HepG2 (cell line): ENCODE measurements around the gene ANAPC5. TPM values are rescaled to one million over a fixed set of nuclear protein-coding genes. Genes with fewer than 3 reads are reported as not detected.

Experiments used
- ATAC-seq: fragments of 200-7000 bp; cut with Tn5 transposase; 3 replicates; pipeline ENCODE4 v1.9.1; 2020; ENCODE audit warnings: mild to moderate bottlenecking, moderate library complexity
- BruUV-seq: library from RNA; stranded (reverse); fragments of 400-500 nt; replicated peaks from 2 replicates; lab custom pipeline; 2021; lab: Mats Ljungman, UMichigan
- CTCF ChIA-PET: fragments of 300-600 bp; formaldehyde crosslinking; extraction: SDS; loops from one replicate; lab custom pipeline; 2021; ENCODE audit warnings: low total read pairs, inconsistent platforms, low intra/inter-chr PET ratio; lab: Yijun Ruan, JAX
- POLR2A ChIA-PET: fragments of 350-600 bp; sonication (Branson Sonifier 250); formaldehyde crosslinking; loops from one replicate; lab custom pipeline; 2020; ENCODE audit warnings: antibody characterized with exemption, inconsistent platforms; lab: Yijun Ruan, JAX
- DNase-seq: peaks from one replicate; pipeline ENCODE4 v3.0.0-alpha.2; 2015; ENCODE audit warnings: low spot score
- FAIRE-seq: peaks from 3 replicates; lab custom pipeline; 2011; peaks lifted over from hg19 to GRCh38; lab: Jason Lieb, UNC
- H2AFZ ChIP-seq: one replicate; pipeline ENCODE4 v1.6.1; 2011; ENCODE audit warnings: low read length, inconsistent platforms
- H3K27ac ChIP-seq: fragments of 300-600 bp; 3 replicates; pipeline ENCODE4 v1.8.0; 2011; ENCODE audit warnings: mixed run types, mild to moderate bottlenecking, mixed read lengths, low read length, inconsistent platforms; ENCODE audit not compliant: insufficient read depth; ENCODE audit errors: extremely low read length
- H3K27me3 ChIP-seq, 2 experiments: fragments of 200-600 bp in 1 of 2; 2 replicates in 1 of 2; 3 replicates in 1 of 2; pipeline versions ENCODE4 v1.6.0 to v1.8.0; 2011; ENCODE audit warnings: low read length in 2 of 2, mild to moderate bottlenecking in 2 of 2, moderate library complexity in 2 of 2, inconsistent platforms in 1 of 2; ENCODE audit not compliant: insufficient read depth in 2 of 2, control insufficient read depth in 1 of 2
- H3K36me3 ChIP-seq, 2 experiments: fragments of 200-600 bp in 1 of 2; replicated peaks in 1 of 2; 2 replicates in 1 of 2; 3 replicates in 1 of 2; pipeline versions ENCODE4 v1.5.1 to v1.8.0; 2011; ENCODE audit warnings: low read length in 2 of 2, inconsistent platforms in 1 of 2; ENCODE audit not compliant: insufficient read depth in 2 of 2, control insufficient read depth in 1 of 2
- H3K4me1 ChIP-seq: 2 replicates; pipeline ENCODE4 v1.5.1; 2012; ENCODE audit warnings: low read length, inconsistent platforms; ENCODE audit not compliant: insufficient read depth
- H3K4me2 ChIP-seq: 2 replicates; pipeline ENCODE4 v1.6.0; 2011; ENCODE audit warnings: low read depth, low read length, inconsistent platforms
- H3K4me3 ChIP-seq, 3 experiments: fragments of 200-600 bp in 1 of 3; sonication (generic), shearing (Covaris generic) in 1 of 3; replicated peaks in 1 of 3; 2 replicates each; pipeline ENCODE4 v1.5.1; 2011 to 2016; ENCODE audit warnings: low read length in 3 of 3, inconsistent platforms in 2 of 3, low read depth in 2 of 3, mild to moderate bottlenecking in 2 of 3, control low read depth in 1 of 3, mixed read lengths in 1 of 3; ENCODE audit not compliant: insufficient read depth in 1 of 3
- H3K79me2 ChIP-seq: one replicate; pipeline ENCODE4 v1.6.1; 2011; ENCODE audit warnings: low read length, inconsistent platforms; ENCODE audit not compliant: insufficient read depth
- H3K9ac ChIP-seq: 2 replicates; pipeline ENCODE4 v1.6.0; 2011; ENCODE audit warnings: mild to moderate bottlenecking, low read depth, low read length, inconsistent platforms; ENCODE audit not compliant: insufficient read depth
- H3K9me3 ChIP-seq: 2 replicates; pipeline ENCODE4 v1.5.1; 2012; ENCODE audit warnings: mild to moderate bottlenecking, low read length
- H4K20me1 ChIP-seq: 2 replicates; pipeline ENCODE4 v1.6.0; 2011; ENCODE audit warnings: inconsistent platforms, mild to moderate bottlenecking, low read length, moderate library complexity; ENCODE audit not compliant: insufficient read depth
- ATF7 ChIP-seq, 2 experiments: fragments of 450-650 bp in 1 of 2; sonication (generic) in 1 of 2; formaldehyde crosslinking in 1 of 2; IDR thresholded peaks; 2 replicates each; pipeline versions ENCODE4 v1.4.0 to v1.6.1; 2016 to 2020; ENCODE audit warnings: antibody characterized with exemption in 1 of 2, mild to moderate bottlenecking in 1 of 2, missing genetic modification reagents in 1 of 2
- CEBPB ChIP-seq: IDR thresholded peaks from 2 replicates; pipeline ENCODE4 v1.6.1; 2011; ENCODE audit warnings: low read depth, low read length, improper control_type of control experiment, borderline replicate concordance
- HNF1B ChIP-seq: sonication (generic); formaldehyde crosslinking; IDR thresholded peaks from 2 replicates; pipeline ENCODE4 v1.5.1; 2020; ENCODE audit warnings: mild to moderate bottlenecking, moderate library complexity, missing genetic modification reagents
- JARID2 ChIP-seq: sonication (generic); formaldehyde crosslinking; IDR thresholded peaks from 2 replicates; pipeline ENCODE4 v1.8.1; 2023; ENCODE audit warnings: missing genetic modification reagents, inconsistent platforms; ENCODE audit not compliant: insufficient replicate concordance
- MTA3 ChIP-seq: sonication (generic); formaldehyde crosslinking; IDR thresholded peaks from 2 replicates; pipeline ENCODE4 v1.4.0; 2020; ENCODE audit warnings: missing genetic modification reagents
- SP2 ChIP-seq: sonication (generic); formaldehyde crosslinking; IDR thresholded peaks from 2 replicates; pipeline ENCODE4 v1.5.1; 2020; ENCODE audit warnings: mild to moderate bottlenecking, missing genetic modification reagents
- TP53 ChIP-seq: sonication (generic); formaldehyde crosslinking; conservative IDR thresholded peaks from 2 replicates; pipeline ENCODE4 v1.4.0; 2020; ENCODE audit warnings: missing genetic modification reagents
- ZNF329 ChIP-seq: sonication (generic); formaldehyde crosslinking; IDR thresholded peaks from 2 replicates; pipeline ENCODE4 v1.9.0; 2021; ENCODE audit warnings: low read depth, mild to moderate bottlenecking, missing genetic modification reagents
- ZNF484 ChIP-seq: sonication (generic); formaldehyde crosslinking; IDR thresholded peaks from 2 replicates; pipeline ENCODE4 v1.5.1; 2020; ENCODE audit warnings: mild to moderate bottlenecking, low read depth, missing genetic modification reagents, borderline replicate concordance
- ZNF598 ChIP-seq: sonication (generic); formaldehyde crosslinking; IDR thresholded peaks from 2 replicates; pipeline ENCODE4 v1.5.1; 2020; ENCODE audit warnings: mild to moderate bottlenecking, missing genetic modification reagents, borderline replicate concordance
- ZNF713 ChIP-seq: sonication (generic); formaldehyde crosslinking; IDR thresholded peaks from 2 replicates; pipeline ENCODE4 v1.4.0; 2020; ENCODE audit warnings: mild to moderate bottlenecking, missing genetic modification reagents
- ZNF792 ChIP-seq: IDR thresholded peaks from 2 replicates; pipeline ENCODE4 v1.6.1; 2016
- WGBS: methylation state at CpG from one replicate; pipeline ENCODE4 v1.1.6; 2017; ENCODE audit warnings: low lambda C conversion rate; 5-methylcytosine and 5-hydroxymethylcytosine counted together
- in situ Hi-C: cut with HindIII; loops from 2 replicates; pipeline ENCODE4 v1.10.0; 2017; ENCODE audit warnings: low pct_unique_long_range_greater_than_20kb; ENCODE audit not compliant: extremely low pct_ligation_motif_present
- intact Hi-C: fragments of 100-400 bp; cut with micrococcal nuclease; formaldehyde crosslinking; loops from one replicate; pipeline ENCODE4 v1.10.0; 2022; ENCODE audit not compliant: unreplicated experiment
- polyA plus RNA-seq, 8 experiments: library from polyadenylated mRNA; depleted of rRNA in 3 of 8; stranded (reverse) in 7 of 8; unstranded in 1 of 8; fragments of >200 nt; fragmentation: Illumina TruSeq in 4 of 8; extraction: Trizol in 4 of 8; gene quantifications; 2 replicates each; pipeline versions ENCODE4 v1.2.1 to v1.2.3, GENCODE V29; 2011 to 2016; ENCODE audit warnings: low read depth in 4 of 8, missing spikeins in 1 of 8, mixed read lengths in 1 of 8; ENCODE audit not compliant: insufficient read depth in 1 of 8
- total RNA-seq, 5 experiments: library from RNA; depleted of rRNA; stranded (reverse); fragments of >200 nt; fragmentation: Illumina TruSeq; extraction: Trizol; gene quantifications; 2 replicates each; pipeline ENCODE4 v1.2.3, GENCODE V29; 2016; ENCODE audit warnings: low read depth in 1 of 5
- TF ChIP-seq, protein P1 (sequence below): sonication (generic); formaldehyde crosslinking; IDR thresholded peaks from 2 replicates; pipeline ENCODE4 v1.4.0; 2020; ENCODE audit warnings: missing genetic modification reagents, low read depth, mild to moderate bottlenecking, borderline replicate concordance
- TF ChIP-seq, protein P2 (sequence below): sonication (generic); formaldehyde crosslinking; IDR thresholded peaks from 2 replicates; pipeline ENCODE4 v1.5.0; 2020; ENCODE audit warnings: missing genetic modification reagents

The ANAPC5 gene
- total and polyA plus RNA-seq, 2 of the 13 experiments (the other 11 are each of a cell fraction or from before 2014, with no cell fraction given): 146 to 161 TPM

DNA sequence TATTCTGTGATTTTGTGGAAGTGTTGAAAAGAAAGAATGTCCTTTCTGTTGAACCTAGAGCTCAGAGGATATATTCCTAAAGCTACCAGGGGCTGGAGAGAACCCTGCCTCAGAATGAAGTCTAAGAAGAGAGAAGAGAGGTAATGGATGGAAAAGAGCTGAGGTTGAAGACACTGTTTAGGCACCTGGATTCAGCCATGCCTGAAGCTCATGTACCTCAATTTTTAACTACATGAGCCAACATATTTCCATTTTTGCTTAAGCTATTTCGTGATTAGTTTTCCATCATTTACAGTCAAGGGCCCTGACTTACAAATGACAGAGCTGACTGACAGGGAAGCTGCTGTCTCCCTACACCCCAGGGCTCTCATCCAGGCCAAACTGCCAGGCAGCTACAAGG, 66.4 kb downstream of the ANAPC5 start:
- WGBS: 100% methylated on average over 1 of the region's 1 CpG
- Histone ChIP-seq H3K79me2 (no peaks in the 10 kb centered on the region), H3K9me3 (no peaks in the 10 kb centered on the region), H3K36me3 (peaks cover 1 to 6% of the 10 kb centered on the region in 2 experiments; a peak in 1 of 5 replicates), H3K4me1 (no peaks in the 10 kb centered on the region), H3K27me3 (no peaks in the 10 kb centered on the region), H3K27ac (no peak overlapping the region), H3K9ac (no peak overlapping the region), H4K20me1 (no peaks in the 10 kb centered on the region; the same call in 1 of the 2 replicates), H3K4me3 (no peak overlapping the region), H2AFZ (no peak overlapping the region), H3K4me2 (no peak overlapping the region)
- no peak for ATAC-seq
- in situ Hi-C loops (no loop called here), intact Hi-C loops (no loop called here)
- DNase-seq: no peak
- BruUV-seq: no TSS peak
- CTCF ChIA-PET: no interaction called here
- POLR2A ChIA-PET: interaction anchor here (1.5 kb wide), 1 partner anchor 9 kb away, joined by 4 read pairs; no protein-coding TSS in a partner anchor
- no peak for TF ChIP-seq SP2
- peak; percentile 96 for TF ChIP-seq ZNF329 (CRISPR knock-in tag)
- no peak for TF ChIP-seq MTA3 (CRISPR knock-in tag)
- FAIRE-seq: no peak

DNA sequence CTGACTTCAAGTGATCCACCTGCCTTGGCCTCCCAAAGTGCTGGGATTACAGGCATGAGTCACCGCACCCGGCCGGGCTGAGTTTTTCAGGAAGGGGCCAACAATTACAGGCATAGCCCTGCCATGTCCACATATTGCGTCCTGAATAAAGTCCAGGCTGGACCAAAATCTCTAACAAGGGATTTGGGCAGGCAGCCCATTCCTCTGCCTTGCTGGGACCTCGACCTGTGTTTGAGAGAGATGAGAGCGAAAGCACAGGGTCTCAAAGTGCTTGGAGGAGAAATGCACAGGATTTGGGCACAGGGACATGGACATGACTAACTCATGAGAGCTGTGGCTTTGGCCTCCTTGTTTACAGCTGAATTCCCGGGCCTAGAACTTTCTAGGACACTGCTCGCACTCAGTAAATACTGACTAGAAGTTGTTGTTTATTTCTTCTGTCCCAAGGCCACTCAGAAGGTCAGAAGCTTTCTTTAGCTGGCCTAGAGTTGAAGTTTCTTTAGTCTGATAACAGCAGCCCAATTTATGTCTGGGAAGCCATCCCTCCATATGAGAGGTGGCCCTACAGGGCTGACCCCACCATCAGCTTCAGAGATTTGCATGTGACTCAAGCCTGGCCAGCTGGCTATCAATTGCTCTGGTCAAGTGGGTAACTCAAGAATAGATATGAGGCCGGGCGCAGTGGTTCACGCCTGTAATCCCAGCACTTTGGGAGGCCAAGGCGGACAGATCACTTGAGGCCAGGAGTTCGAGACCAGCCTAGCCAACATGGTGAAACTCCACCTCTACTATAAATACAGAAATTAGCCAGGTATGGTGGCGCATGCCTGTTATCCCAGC, 67.4 kb downstream of the ANAPC5 start:
- no TSS peak for BruUV-seq
- Histone ChIP-seq H4K20me1 (no peaks in the 10 kb centered on the region; the same call in 1 of the 2 replicates), H3K4me3 (no peak overlapping the region), H3K27me3 (no peaks in the 10 kb centered on the region), H3K79me2 (no peaks in the 10 kb centered on the region), H3K36me3 (peaks cover 1 to 3% of the 10 kb centered on the region in 2 experiments; a peak in 1 of 5 replicates), H3K27ac (no peak overlapping the region), H3K4me2 (no peak overlapping the region), H3K9me3 (no peaks in the 10 kb centered on the region), H2AFZ (no peak overlapping the region), H3K4me1 (no peaks in the 10 kb centered on the region), H3K9ac (no peak overlapping the region)
- POLR2A ChIA-PET: interaction anchor here (1.5 kb wide), 1 partner anchor 10 kb away, joined by 4 read pairs; no protein-coding TSS in a partner anchor
- ATAC-seq (no peak), DNase-seq (no peak), FAIRE-seq (no peak)
- intact Hi-C loops (no loop called here), in situ Hi-C loops (no loop called here)
- CTCF ChIA-PET: no interaction called here
- WGBS: 95% methylated on average over 11 of the region's 14 CpGs
- TF ChIP-seq ATF7 (IDR thresholded peaks at IDR 0.05) (no peak), ATF7 (CRISPR knock-in tag; IDR thresholded peaks at IDR 0.05) (no peak), JARID2 (CRISPR knock-in tag) (no peak), CEBPB (no peak), ZNF598 (CRISPR knock-in tag) (no peak), ZNF713 (no peak), HNF1B (CRISPR knock-in tag) (no peak), TP53 (no peak), ZNF484 (CRISPR knock-in tag) (no peak), ZNF792 (no peak)
- TF ChIP-seq, protein P1, sequence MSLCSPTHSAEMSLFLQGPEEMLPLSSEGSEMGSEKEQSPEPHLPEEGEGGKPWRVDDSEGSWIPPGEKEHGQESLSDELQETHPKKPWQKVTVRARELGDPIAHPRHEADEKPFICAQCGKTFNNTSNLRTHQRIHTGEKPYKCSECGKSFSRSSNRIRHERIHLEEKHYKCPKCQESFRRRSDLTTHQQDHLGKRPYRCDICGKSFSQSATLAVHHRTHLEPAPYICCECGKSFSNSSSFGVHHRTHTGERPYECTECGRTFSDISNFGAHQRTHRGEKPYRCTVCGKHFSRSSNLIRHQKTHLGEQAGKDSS (CRISPR knock-in tag): no peak
- TF ChIP-seq, protein P2, sequence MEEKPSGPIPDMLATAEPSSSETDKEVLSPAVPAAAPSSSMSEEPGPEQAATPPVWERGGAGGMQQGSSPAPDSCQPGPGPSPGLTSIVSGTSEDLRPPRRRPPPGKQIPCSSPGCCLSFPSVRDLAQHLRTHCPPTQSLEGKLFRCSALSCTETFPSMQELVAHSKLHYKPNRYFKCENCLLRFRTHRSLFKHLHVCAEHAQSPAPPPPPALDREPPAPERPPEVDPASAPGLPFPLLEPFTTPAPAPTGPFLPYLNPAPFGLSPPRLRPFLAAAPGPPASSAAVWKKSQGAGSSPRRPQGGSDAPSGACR (CRISPR knock-in tag): no peak
